Activated naive CD4-positive, alpha-beta T cell treated with Interleukin-2 at 50 U/mL for 16 hours (primary cell): ENCODE data around the gene IQCB1.
A peak's percentile ranks its signal among the peaks of the same experiment; 100 is the strongest.
"Not testable (repeated sequence)": the region's sequence is repeated elsewhere in the genome, so short reads cannot be mapped to it uniquely, and the experiment has no call there.

Source experiments
- DNase-seq: peaks from one replicate; pipeline ENCODE4 v3.0.0-alpha.2; 2020

Gene IQCB1

DNA sequence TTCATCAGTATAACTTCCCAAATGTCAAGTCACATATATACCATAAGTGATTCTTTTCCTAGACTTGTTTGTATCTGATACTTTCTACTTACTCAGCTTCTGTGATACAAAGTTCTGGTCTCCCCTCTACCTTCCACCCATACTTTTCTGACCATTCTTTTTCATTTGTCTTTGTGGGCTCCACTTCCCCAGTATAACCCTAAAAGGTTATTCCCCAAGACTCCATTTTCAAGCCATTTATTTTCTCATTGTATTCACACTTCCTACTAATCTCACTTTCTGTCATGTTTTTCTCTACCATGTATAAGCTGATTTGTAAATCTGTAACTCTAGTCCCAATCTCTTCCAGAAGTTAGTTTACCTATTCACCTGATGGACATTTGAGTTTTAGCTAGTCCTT, 34.0 kb downstream of the IQCB1 start:
- no peak for DNase-seq

DNA sequence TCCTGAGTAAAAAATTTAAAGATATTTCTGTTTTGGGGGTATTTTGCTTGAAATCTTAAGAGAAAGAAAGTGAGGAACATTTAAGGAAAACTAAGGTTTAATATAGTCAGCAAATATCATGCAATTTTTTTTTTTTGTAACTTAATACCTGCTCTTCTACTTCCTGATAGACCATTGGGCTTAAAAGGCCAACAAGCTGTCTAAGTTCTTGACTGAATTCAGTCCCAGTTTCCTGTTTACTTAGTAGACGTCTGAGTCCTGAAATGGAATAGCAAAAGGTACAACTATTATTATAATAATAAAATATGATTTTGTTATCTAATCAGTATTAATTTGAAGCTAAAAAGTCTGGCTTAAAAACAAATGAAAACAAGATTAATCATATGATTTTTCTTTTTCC, 37.9 kb downstream of the IQCB1 start:
- no peak for DNase-seq

DNA sequence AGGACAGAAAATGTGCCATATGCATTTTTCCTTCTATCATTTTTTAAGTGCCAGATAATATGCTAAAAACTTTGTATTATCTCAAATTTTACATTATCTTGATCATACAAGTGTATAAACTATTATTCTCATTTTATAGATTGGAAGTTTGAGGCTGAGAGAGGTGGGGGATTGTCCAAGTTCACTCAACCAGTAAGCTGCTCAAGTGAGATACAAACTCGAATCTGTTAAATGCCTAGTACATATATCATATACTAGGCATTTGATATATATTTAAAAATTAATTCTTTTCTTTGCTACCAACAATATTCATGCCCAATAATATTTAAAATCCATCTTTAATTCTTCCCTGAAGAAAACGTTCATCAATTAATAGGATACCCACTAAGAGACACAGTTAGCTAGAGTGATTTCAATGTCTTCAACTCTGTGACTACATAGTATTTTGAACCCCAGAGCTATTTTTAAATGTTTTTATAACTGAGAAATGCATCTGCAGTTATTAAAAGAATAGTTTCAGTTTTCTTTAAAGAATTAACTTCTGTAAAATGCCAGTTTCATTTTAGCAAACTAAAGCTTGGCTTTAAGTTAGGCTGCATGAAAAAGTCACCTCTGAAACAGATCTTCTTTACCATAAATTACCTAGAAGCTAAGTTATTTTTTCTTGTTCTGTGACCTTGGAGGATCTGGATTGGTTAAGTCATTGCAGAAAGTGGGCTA, 40.4 kb downstream of the IQCB1 start:
- DNase-seq: no peak

DNA sequence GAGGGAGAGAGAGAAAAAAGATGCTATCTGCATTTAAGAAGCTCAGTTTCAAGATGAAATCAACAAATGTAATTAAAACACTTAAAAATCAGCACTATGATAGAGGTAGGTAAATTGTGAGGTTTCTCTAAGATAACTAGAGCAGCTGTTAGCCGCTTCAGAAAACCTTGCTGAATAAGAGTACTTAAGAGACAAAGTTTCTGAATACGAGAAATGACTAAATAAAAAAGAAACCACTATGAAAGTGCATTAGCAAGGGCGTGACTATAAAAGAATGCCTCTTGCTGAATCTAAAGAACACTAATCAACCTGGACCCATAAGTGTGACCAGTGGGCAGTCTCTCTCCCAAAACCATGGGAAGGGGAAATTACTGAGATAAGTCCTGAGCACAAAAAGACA, 41.8 kb downstream of the IQCB1 start:
- DNase-seq: no peak

DNA sequence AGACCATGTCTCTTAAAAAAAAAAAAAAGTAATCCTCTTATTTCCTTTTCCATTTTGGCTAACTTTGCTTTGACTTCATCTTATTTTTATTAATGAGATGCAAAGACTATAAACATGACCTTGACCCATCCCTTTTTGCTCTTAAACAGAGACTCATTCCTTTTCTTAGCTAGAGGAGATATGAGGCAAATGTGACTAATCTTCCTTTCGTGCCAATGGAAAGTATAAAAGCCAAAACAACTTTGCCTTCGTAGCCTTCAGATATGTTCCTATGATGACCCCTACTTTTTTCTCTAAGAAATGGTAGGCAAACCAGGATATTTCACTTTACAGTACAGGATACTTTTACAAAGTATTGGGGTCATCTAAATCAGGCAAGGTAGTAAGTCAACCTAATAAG, 48.4 kb downstream of the IQCB1 start:
- no peak for DNase-seq

DNA sequence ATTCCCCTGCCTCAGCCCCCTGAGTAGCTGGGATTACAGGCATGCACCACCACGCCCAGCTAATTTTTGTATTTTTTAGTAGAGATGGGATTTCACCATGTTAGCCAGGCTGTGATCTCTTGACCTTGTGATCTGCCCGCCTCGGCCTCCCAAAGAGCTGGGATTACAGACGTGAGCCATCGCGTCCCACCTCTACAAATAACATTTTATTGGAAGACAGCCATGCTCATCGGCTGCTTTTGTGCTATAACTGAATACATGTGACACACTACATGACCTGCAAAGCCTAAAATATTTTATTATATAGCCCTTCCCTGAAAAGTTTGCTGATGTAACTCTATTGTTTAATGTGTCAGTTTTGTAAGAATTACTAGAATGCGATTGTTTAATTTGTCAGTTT, 52.1 kb downstream of the IQCB1 start:
- not testable (repeated sequence) for DNase-seq

DNA sequence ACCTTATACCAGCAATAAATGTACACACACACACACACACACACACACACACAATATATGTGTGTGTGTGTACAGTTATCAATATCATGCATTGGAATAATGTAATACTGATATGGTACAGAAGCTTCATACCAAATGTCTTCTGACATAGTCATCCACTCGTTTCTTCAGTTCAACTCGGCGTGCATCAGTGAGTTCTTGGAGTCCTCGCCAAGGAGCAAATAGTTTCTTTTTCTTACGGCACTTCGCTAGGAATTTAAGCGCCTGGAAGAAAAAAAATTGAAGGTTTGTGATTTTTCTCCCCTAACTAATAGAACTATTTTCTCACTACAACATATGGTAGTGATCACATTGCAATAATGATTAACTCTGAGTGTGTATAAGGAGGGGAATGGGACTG, 53.2 kb downstream of the IQCB1 start:
- no peak for DNase-seq

DNA sequence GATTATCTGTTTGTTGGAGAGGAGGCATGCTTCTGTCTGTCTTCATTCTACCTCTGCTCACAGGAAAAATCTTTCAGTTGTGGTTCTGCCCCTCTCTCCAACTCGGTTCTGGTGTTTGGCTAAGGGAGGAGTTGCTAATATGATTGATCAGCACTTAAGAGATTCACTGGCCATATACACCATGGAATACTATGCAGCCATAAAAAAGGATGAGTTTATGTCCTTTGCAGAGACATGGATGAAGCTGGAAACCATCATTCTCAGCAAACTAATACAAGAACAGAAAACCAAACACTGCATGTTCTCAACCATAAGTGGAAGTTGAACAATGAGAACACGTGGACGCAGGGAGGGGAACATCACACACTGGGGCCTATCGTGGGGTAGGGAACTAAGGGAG, 59.8 kb downstream of the IQCB1 start:
- not testable (repeated sequence) for DNase-seq

DNA sequence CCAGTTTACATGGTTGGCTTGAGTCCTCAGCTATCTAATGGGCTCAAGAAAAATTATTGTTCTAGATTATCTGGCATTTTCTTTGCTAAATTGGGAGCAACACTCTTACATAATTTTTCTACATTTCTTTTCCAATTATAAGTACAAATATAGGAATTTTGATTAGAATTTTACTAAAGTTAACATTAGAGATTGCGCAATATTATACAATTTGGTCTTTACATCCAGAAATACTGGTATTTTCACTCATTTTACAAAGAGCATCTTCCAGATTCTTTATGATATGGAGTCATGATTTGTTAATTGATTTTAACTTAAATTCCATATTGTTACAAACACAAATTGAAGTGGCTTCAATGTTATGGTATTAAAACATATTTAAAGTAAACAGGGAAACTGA, 65.6 kb downstream of the IQCB1 start:
- DNase-seq: no peak

DNA sequence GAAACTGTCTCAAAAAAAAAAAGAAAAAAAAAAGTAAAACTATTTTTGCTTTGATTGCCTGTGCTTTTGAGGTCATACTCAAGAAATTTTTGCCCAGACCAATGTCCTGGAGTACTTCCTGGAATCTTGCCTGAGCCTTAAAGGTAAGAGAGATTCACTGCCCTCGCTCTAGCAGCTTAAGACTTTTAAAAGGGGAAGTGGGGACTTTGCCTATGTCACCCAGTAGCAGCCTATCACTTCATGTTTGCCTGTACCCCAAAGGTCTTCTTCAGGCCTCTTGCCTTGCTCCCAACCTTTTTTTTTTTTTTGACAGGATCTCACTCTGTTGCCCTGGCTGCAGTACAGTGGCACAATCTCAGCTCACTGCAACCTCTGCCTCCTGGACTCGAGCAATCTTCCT, 66.4 kb downstream of the IQCB1 start:
- DNase-seq: no peak

DNA sequence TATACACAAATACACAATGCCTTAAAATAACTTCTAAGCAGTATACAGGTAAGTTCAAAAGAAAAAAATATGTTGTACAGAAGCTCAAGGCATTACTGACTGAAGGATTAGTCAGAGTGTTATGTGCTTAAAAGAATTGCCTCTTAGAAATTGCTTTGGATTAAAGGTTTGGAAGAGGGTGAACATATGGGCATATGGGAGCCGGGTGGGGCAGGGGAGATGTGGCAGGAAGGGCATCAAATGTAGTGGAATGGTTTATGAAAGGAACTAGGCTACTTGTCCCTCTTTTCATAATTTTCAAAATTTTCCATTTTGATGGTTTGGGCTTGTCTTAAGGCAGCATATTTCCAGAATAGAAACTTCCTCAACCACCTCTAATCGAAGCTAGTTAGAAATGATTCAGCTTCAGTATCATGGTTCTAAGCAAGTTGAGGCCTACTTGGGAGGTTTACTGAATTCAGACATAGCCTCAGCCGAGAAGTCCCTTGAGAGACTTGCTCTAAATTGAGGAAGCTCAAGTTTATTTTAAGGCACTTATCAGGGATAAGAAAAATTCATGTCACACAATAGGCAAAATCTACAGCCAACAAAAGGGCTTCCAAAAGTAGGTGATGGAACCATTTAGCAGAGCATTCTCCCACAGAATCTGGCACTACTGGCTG, 75.2 kb downstream of the IQCB1 start:
- DNase-seq: no peak

DNA sequence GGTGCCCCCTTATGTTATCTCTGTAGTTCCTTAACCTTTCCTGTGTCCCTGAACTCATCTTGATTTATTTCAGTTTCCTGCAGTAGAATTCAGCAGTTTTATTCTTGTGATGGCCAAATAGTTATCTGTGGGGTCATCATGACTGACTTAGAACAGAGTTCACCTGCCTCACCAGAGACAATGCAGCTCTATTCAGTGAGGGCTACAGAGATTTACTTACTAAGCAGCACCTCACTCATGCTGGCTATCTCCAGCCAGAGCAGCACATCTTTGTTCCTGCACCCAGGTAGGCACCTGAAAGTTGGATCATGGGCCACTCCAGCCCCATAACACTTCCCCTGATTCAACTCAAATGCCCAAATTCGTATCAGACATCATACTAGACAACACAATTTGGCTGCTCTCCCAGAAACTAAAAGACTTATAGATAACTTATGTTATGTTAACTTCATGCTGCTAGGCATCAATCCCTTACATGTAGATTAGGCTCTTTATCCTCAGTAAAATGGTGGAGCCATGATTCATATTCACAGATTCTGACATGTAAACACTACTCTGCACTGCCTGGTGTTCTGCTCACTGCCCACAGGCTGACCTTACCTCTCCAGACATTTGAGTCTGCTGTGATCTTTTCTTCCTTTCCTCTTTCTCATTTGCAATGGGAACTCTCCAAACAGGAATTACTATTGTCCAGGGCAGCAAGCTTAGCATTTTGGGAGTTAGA, 76.0 kb downstream of the IQCB1 start:
- DNase-seq: no peak

DNA sequence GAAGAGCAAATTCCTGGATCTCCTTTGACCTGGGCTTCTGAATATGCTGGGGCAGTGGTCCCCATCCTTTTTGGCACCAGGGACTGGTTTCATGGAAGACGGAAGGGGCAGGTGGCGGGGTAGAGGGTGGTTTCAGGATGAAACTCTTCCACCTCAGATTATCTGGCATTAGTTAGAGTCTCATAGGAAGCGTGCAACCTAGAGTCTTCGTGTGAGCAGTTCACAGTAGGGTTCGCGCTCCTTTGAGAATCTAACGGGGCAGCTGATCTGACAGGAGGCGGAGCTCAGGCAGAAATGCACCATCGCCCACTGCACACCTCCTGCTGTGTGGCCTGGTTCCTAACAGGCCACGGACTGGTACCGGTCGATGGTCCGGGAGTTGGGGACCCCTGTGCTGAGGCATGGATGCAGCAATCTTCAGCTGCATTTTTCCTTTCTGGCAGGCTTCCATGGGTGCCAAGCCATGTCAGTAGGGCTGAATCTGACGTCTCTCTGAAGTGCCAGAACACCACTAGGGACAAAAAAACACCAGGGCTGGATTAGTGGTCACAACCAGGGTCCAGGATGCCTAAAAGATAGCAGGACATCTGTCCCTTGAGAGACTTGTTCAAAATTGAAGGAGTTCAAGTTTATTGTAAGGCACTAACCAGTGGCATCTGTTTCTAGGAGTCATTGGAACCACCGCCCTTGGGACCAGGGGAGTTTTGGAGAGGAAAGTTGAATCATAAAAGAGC, 76.9 kb downstream of the IQCB1 start:
- no peak for DNase-seq

DNA sequence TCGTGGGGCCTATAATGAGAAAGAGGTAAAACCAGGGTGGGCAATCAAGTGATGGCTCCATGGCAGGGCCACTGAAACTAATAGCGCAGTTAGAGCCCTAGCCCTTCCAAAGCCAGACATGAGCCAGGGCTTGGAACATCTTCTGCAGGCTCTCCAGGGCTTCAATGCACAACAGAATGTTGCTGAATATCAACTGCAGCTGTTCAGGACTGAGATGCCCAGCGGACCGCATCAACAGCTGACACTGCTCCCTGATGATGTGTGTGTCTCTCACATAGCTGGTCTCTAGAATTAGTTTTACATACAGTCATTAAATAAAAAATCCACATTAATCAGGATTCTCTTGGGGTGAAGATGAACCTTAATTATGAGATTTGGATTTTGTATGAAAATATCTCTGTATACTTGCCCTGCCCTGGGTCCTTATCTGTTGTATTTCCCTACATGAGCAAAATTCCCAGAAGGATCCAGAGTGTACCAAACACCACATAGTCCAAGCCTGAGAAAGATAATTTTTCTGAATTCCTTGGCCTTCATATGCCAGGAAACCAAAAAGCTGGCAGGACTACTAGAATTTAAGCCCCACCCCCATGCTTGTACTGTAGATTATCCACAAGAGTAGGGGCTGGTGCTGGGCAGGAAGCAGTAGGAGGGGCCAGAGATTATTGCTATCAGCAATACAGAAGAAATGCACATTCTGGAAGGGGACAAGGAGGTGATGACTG, 77.6 kb downstream of the IQCB1 start:
- no peak for DNase-seq

DNA sequence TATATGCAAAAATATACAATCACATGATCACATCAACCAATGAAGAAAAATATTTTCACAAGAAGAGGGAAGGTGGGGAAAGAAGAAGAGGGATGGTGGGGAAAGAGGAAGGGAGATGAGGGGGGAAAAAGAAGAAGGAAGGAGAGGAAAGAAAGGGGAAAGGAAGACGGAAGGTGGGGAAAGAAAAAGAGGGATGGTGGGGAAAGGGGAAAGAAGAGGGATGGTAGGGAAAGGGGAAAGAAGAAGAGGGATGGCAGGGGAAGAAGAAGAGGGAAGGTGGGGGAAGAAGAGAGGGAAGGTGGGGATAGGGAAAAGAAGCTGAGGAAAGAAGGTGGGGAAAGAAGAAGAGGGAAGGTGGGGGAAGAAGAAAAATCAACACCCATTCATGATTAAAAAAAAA, 82.1 kb downstream of the IQCB1 start:
- no peak for DNase-seq

DNA sequence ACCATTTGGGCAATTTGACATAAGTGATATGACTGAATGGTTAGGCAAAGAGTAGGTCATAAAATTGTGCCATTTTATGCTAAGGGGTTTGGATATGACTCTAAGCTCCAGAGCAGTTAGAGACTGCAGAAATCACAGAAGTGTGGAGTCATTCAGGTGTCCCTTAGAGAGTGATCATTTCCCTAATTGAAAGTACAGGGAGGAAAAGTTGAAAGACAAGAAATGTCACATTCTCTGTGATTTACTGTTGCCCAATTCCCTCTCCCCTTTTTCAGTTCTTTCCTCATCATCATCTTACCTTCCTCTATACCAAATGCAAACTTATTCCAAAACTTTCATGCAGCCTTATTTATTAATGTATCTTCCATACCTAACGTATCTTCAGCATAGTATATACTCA, 82.6 kb downstream of the IQCB1 start:
- DNase-seq: no peak

DNA sequence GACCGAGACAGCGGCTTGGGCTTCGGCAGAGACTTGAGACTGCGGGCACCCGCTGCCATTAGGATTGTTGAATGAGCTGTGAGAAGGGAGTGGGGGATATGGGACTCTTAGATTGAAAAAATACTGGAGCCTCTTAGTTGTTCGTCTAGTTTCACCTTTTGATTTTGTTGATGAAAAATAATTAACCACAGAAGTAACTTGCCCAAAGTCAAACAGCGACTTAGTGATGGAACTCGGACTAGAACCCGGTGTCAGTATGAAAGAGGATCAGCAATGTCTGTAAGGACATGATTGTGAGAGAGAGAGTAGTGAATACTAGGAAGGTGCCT, 84.8 kb downstream of the IQCB1 start:
- no peak for DNase-seq

DNA sequence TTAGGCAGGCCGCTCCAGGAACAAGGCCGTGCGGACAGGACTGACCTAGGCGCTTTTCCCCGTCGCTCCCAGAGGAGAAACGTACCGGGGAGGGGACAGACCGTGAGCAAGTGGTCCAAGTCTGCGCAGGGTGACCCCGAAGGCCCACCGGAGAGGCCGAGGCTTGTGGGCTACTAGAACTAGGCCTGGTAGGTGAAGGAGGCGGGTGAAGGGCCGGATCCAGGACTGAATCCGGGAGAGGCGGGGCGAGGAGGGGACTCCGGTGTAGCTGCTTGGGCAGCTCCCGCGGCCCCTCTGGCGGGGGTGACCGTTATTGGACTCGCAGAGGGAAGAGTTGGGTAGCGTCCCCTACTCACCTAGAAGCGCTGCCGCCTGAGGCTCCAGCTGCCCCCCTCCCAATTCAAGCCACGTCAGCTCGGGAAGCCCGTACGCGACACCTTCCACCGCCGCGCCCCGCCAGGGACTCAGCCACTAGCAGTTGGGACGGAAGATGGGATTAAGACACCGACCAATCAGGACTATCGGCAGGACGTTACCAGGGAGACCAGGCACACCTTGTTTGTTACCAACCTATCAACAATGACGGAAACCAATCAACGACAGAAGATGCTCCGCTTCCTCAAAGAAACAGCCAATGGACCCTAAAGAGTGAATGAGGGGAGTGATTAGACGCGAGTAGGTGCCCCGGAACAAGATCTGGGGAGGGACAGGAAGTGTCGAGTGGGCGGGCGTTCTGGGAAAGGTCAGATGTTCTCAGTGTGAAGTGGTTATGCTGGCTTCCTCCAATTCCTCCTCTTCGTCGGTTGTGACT, 85.4 kb downstream of the IQCB1 start, which contains the start of gene GOLGB1:
GOLGB1 (minus strand) TSS at position 466 of the 811 bp plus-strand sequence. CDS start 18,770 bp downstream, outside the sequence.
- peak; percentile 94 for DNase-seq

DNA sequence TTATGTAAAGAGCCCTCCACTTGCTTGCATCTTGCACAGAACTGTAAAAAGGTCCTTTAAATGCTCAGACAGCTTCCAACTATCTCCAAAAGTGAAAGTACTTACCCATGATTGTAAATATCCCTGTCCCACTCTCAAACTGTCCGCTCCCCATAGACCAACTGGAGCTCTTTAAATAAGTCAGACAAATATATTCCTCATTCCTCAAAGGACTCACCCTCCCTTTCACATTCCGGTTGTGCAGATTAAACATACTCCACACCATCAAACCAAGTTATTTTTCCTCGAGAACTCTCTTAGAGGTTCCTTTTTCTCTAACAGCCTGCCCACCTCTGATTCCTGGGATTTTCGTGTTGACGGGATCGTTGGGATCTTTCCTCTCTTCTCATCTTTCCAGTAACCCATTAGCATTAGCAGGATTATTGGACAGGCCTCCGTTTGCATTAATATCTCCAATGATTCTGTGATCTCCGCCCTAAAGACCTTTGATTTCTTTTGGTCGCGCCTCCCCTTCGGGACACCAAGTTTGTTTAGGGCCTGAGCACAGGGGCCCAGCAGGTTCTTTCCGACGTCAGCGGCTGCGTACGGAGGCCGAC, 86.1 kb downstream of the IQCB1 start:
- no peak for DNase-seq

DNA sequence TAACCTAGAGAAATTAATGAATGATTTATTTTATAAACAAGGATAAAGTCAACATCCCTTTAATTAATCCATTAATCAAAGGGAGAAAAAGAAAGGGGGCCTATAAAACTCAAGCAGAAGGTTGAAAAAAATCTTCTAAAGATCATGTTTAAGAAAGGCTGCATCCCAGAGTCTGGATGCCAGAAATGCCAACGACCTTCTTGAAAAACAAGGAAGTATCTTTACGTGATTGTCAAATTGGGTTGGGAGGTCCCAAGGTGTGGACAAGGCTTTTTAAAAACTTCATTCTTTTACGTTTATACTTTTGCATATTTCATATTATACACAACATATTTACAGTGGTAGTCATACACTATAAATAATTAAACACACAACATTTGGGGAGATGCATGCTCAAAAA, 86.9 kb downstream of the IQCB1 start:
- DNase-seq: no peak

DNA sequence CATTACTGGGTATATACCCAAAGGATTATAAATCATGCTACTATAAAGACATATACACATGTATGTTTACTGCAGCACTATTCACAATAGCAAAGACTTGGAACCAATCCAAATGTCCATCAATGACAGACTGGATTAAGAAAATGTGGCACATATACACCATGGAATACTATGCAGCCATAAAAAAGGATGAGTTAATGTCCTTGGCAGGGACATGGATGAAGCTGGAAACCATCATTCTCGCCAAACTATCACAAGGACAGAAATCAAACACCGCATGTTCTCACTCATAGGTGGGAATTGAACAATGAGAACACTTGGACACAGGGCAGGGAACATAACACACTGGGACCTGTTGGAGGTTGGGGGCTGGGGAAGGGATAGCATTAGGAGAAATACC, 91.8 kb downstream of the IQCB1 start:
- not testable (repeated sequence) for DNase-seq

DNA sequence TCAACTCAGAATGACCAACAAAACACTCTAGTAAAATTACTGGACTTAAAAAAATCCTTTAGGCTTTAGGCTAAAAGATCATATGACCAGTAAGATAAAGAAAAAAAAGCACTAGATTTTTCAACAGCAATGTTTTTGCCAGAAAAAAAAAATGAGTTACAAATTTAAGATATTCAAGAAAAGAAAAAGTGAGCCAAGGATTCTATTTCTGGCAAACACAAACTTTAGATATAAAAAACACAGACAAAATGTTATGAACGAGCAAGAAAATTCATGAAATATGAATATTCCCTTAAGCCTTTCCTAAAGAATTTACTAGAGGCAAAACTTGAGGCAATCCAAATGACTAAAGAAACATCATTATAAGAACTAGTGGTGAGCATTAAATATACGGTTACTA, 94.0 kb downstream of the IQCB1 start:
- no peak for DNase-seq
